CD4-positive, alpha-beta T cell (primary cell): ENCODE data around the gene ZNF385D. TPM values are rescaled to one million over a fixed set of nuclear protein-coding genes. Genes with fewer than 3 reads are reported as not detected.

Experiments
- ATAC-seq: fragments of 200-7000 bp; cut with Tn5 transposase; one replicate; pipeline ENCODE4 v1.10.0; 2022; ENCODE audit warnings: mild to moderate bottlenecking; ENCODE audit not compliant: poor library complexity
- CTCF ChIA-PET: fragments of 350-600 bp; sonication (Branson Sonifier 250); formaldehyde crosslinking; loops from one replicate; lab custom pipeline; 2021; ENCODE audit warnings: antibody characterized with exemption, inconsistent platforms; lab: Charles Lee
- POLR2A ChIA-PET: fragments of 350-600 bp; sonication (Branson Sonifier 250); formaldehyde crosslinking; loops from one replicate; lab custom pipeline; 2021; ENCODE audit warnings: antibody characterized with exemption, inconsistent platforms; lab: Charles Lee
- DNase-seq, 14 experiments: peaks; one replicate each; pipeline ENCODE4 v3.0.0-alpha.2; 2013 to 2020; ENCODE audit warnings: mixed read lengths in 2 of 14
- H3K27ac ChIP-seq, 2 donors: one replicate each; pipeline versions ENCODE4 v1.5.1 to v1.7.0; 2013; ENCODE audit warnings: low read length in 2 of 2, low read depth in 1 of 2, mild to moderate bottlenecking in 1 of 2
- H3K27me3 ChIP-seq, 2 experiments: 1 replicate in 1 of 2; 2 replicates in 1 of 2; pipeline versions ENCODE4 v1.6.1 to v1.7.0; 2013; ENCODE audit warnings: low read length in 2 of 2, control low read depth in 1 of 2, mild to moderate bottlenecking in 1 of 2, moderate library complexity in 1 of 2; ENCODE audit not compliant: insufficient read depth in 2 of 2, control insufficient read depth in 1 of 2
- H3K36me3 ChIP-seq: one replicate; pipeline ENCODE4 v1.6.1; 2013; ENCODE audit warnings: low read length, control low read depth; ENCODE audit not compliant: insufficient read depth
- H3K4me1 ChIP-seq: one replicate; pipeline ENCODE4 v1.6.1; 2013; ENCODE audit warnings: low read length, control low read depth; ENCODE audit not compliant: insufficient read depth
- H3K4me3 ChIP-seq: one replicate; pipeline ENCODE4 v1.5.1; 2013; ENCODE audit warnings: mild to moderate bottlenecking, low read length, moderate library complexity
- H3K9me3 ChIP-seq, 2 experiments: 1 replicate in 1 of 2; 2 replicates in 1 of 2; pipeline versions ENCODE4 v1.6.1 to v1.7.0; 2013; ENCODE audit warnings: low read length in 2 of 2, mild to moderate bottlenecking in 2 of 2, control low read depth in 1 of 2, moderate library complexity in 1 of 2; ENCODE audit not compliant: control insufficient read depth in 1 of 2, insufficient read depth in 1 of 2
- H3K27ac Mint-ChIP-seq: one replicate; pipeline ENCODE4 v1.8.0; 2020; ENCODE audit warnings: mixed read lengths
- H3K27me3 Mint-ChIP-seq: one replicate; pipeline ENCODE4 v1.8.0; 2021; ENCODE audit warnings: mixed read lengths
- H3K36me3 Mint-ChIP-seq: one replicate; pipeline ENCODE4 v1.8.0; 2021; ENCODE audit warnings: low read depth, mixed read lengths
- H3K4me1 Mint-ChIP-seq: one replicate; pipeline ENCODE4 v1.8.0; 2021; ENCODE audit warnings: low read depth, mixed read lengths
- H3K4me3 Mint-ChIP-seq: one replicate; pipeline ENCODE4 v1.8.0; 2020; ENCODE audit warnings: mild to moderate bottlenecking, mixed read lengths
- H3K9me3 Mint-ChIP-seq: one replicate; pipeline ENCODE4 v1.8.0; 2020; ENCODE audit warnings: mixed read lengths
- intact Hi-C, 2 experiments: fragments of 100-400 bp; cut with DNase I in 1 of 2; cut with micrococcal nuclease in 1 of 2; formaldehyde crosslinking; loops; one replicate each; pipeline versions ENCODE4 v1.15.1 to v1.9.0; 2023 to 2025; cut with DNase I, micrococcal nuclease
- total RNA-seq, 174 experiments: library from RNA in 2 of 174; stranded (reverse) in 2 of 174; gene quantifications; one replicate each; pipeline ENCODE4 v1.2.3 and lab custom pipeline; 2021 to 2026
- TF ChIP-seq, protein P1 (sequence below): fragments of 200-600 bp; IDR thresholded peaks from one replicate; pipeline ENCODE4 v1.8.0; 2022; ENCODE audit warnings: antibody characterized with exemption, mild to moderate bottlenecking

The ZNF385D gene
- total RNA-seq, 2 experiments from 2014 or later, result not detected

DNA sequence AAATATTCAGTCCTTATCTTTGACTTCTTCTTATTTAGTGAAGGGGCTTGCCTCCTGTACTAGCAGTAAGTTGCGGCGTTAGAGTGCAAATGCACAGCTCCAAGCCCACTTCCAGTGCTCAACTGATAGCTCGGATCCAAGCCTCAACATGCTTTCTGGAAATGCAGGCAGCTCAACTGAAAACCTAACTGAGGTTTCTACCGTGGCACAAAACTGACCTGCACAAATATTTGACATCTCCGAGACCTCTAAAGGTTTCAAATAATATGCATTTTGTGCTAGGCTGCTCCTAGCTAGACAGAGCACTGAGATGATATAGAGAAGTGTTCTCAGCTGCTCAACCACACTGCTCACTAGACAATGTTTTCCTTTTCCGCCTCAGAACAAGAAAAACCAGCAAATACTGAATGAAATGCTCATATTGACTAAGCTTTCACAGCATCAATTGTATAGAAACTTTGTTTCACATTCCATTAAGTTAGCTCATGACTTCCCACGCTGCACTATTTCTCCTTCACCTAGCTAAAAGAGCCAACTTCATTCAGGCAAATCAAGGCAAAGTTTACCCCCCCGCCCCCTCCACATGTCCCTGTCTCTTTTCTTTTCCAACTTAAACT is 822 bp downstream of the ZNF385D start:
- H3K27me3 ChIP-seq, result no peaks in the 10 kb centered on the region
- peaks cover 0 to 6% of the 10 kb centered on the region in 2 experiments for H3K9me3 ChIP-seq
- POLR2A ChIA-PET, result no interaction called here
- ATAC-seq (no peak), DNase-seq (no peak)
- TF ChIP-seq, protein P1, sequence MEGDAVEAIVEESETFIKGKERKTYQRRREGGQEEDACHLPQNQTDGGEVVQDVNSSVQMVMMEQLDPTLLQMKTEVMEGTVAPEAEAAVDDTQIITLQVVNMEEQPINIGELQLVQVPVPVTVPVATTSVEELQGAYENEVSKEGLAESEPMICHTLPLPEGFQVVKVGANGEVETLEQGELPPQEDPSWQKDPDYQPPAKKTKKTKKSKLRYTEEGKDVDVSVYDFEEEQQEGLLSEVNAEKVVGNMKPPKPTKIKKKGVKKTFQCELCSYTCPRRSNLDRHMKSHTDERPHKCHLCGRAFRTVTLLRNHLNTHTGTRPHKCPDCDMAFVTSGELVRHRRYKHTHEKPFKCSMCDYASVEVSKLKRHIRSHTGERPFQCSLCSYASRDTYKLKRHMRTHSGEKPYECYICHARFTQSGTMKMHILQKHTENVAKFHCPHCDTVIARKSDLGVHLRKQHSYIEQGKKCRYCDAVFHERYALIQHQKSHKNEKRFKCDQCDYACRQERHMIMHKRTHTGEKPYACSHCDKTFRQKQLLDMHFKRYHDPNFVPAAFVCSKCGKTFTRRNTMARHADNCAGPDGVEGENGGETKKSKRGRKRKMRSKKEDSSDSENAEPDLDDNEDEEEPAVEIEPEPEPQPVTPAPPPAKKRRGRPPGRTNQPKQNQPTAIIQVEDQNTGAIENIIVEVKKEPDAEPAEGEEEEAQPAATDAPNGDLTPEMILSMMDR, result no peak
- no peak overlapping the region for H3K27ac ChIP-seq
- Mint-ChIP-seq H3K36me3 (no peaks in the 10 kb centered on the region), H3K4me3 (no peak overlapping the region), H3K9me3 (no peaks in the 10 kb centered on the region), H3K4me1 (no peaks in the 10 kb centered on the region), H3K27ac (no peak overlapping the region), H3K27me3 (peaks cover 12% of the 10 kb centered on the region)
- no peaks in the 10 kb centered on the region for H3K4me1 ChIP-seq
- CTCF ChIA-PET, result no interaction called here
- H3K4me3 ChIP-seq, result no peak overlapping the region
- no peaks in the 10 kb centered on the region for H3K36me3 ChIP-seq
- intact Hi-C loops, result no loop called here

DNA sequence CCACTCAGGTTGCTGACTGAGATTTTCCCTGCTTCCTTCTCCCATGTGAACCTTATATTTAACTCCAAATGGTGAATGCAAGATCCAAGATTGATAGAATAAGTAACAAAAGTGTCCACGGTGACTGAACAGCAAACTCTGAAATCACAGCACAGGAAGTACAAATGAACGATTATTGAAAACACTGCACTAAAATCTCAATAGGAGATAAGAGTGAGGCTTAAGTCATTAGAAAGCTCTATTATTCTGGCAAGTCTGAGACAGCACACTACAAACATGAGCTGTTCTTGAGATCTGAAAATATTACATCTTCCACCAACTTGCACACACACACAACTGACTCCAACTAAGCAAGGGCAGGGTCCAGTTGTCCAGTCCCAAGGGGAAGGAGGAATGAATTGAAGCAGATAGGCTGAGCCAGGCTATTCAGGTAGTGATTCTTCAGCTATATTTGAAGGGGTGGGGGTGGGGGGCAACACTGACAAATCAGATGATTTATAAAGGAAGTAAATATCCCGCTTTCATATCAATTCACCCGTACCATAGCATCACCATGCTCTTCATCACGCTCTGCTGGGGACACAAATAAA is 2.9 kb downstream of the ZNF385D start:
- Mint-ChIP-seq H3K27ac (no peak overlapping the region), H3K36me3 (no peaks in the 10 kb centered on the region), H3K9me3 (no peaks in the 10 kb centered on the region), H3K4me1 (no peaks in the 10 kb centered on the region), H3K4me3 (no peak overlapping the region), H3K27me3 (peaks cover 12% of the 10 kb centered on the region)
- ChIA-PET CTCF (no interaction called here), POLR2A (no interaction called here)
- H3K9me3 ChIP-seq, result peaks cover 0 to 6% of the 10 kb centered on the region in 2 experiments
- no peak for DNase-seq
- no peaks in the 10 kb centered on the region for H3K27me3 ChIP-seq
- TF ChIP-seq, protein P1, result no peak
- H3K36me3 ChIP-seq, result no peaks in the 10 kb centered on the region
- intact Hi-C loops, result no loop called here
- no peaks in the 10 kb centered on the region for H3K4me1 ChIP-seq
- no peak overlapping the region for H3K27ac ChIP-seq
- no peak overlapping the region for H3K4me3 ChIP-seq
- no peak for ATAC-seq

DNA sequence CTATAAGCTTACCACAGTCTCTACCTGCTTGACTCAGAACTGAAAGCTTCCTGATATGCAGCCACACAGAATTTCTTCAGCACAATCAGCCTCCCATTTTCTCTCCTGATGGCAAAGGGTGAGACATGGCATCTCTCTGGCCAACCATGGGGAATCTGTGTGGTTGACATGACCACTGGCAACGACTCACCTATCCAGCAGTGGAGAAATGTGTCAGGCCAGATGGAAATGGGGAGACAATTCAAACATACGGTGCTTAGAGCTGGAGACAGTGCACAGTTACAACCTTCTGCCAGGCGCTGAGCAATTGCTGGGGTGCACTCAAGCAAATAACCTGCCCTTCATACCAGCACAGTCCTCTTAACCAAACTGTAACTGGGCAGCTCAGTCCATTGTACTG is 3.6 kb downstream of the ZNF385D start:
- no peak for ATAC-seq
- no peaks in the 10 kb centered on the region for H3K9me3 Mint-ChIP-seq
- no peak overlapping the region for H3K4me3 Mint-ChIP-seq
- no peak for DNase-seq
- intact Hi-C loops, result no loop called here
- CTCF ChIA-PET, result no interaction called here
- H3K27ac Mint-ChIP-seq, result no peak overlapping the region
- TF ChIP-seq, protein P1, result no peak
- Histone ChIP-seq H3K4me3 (no peak overlapping the region), H3K9me3 (peaks cover 0 to 8% of the 10 kb centered on the region in 2 experiments), H3K4me1 (no peaks in the 10 kb centered on the region), H3K36me3 (no peaks in the 10 kb centered on the region), H3K27me3 (no peaks in the 10 kb centered on the region), H3K27ac (no peak overlapping the region)
- H3K36me3 Mint-ChIP-seq, result no peaks in the 10 kb centered on the region
- POLR2A ChIA-PET, result no interaction called here
- peaks cover 12% of the 10 kb centered on the region for H3K27me3 Mint-ChIP-seq
- H3K4me1 Mint-ChIP-seq, result no peaks in the 10 kb centered on the region
